ENCODE data around the gene RBMS3.

RBMS3 gene

DNA sequence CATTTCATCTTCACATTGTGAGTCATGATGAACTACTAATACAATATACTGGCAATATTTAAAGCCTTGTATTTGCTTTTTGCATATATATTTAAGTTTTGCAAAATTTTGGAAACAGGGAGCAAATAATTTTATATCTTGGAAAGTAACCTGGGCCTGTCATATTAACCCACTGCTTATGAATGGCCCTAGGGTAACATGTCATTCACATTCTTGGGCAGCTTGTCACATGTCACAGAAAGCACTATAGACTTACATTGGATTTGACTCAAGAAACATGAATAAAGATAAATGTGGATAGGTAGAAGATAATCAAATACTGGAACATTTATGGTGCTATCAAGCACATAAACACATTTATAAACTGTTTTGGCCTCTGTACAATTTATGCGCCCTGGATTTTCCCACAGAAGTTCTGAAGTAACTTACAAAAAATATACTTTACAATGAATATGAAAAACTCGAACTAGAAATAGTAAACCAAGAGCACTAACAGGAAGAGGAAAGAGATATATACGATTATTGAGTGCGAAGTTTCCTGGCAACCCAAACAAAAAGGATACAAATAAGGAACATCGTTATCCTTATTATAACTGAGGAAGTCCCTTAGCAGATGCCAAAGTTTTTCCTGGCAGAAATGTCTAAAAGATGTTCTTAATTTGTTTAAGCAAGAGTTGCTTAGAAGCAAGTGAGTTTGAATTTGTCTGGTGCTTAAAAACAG, 257.2 kb downstream of the RBMS3 start:
- no peak for DNase-seq

- DNase-seq: no peak
Measured at GRCh38 chr3:29538610-29538958, 257.7 kb downstream of the RBMS3 start.

- no peak for DNase-seq
Measured at GRCh38 chr3:29540544-29540943, 259.7 kb downstream of the RBMS3 start.

- no peak for DNase-seq
Measured at GRCh38 chr3:29544701-29545363, 264.0 kb downstream of the RBMS3 start.

DNA sequence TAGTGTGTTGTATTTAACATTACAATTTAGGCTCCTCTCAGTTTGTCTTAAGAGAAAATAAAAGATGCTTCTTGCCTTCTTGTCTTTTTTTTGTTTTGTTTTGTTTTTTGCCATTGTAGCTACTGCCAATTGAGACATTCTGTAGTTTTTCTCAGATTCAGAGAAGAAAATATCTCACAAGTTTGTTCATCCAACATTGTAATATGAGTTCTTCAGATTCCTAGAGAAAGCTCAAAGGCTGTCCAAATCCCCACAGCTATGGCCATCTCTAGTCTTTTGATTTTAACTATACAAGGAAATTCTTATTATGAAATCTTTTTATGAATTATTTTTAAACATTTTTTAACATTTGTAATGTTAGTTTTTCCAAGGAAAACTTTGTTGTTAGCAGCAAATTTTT, 264.7 kb downstream of the RBMS3 start:
- no peak for DNase-seq

DNA sequence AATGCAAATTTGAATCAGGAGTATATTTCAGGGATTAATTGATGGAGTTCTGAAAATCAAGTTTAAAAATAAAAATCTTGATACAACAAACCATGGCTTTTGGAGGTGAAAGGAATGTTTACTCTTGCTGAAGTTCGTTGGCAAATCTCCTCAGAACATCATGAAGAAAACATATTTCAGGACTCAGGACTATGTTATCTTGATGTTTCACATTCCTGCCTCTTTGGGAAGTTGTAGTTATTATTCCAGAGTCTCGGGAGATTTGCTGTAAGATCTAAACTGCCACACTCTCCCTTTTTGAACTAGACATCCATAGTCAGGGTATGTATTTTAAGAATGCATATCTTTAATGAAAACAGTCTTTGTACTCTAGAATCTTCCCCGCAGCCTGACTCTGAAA, 271.2 kb downstream of the RBMS3 start:
- no peak for DNase-seq

DNA sequence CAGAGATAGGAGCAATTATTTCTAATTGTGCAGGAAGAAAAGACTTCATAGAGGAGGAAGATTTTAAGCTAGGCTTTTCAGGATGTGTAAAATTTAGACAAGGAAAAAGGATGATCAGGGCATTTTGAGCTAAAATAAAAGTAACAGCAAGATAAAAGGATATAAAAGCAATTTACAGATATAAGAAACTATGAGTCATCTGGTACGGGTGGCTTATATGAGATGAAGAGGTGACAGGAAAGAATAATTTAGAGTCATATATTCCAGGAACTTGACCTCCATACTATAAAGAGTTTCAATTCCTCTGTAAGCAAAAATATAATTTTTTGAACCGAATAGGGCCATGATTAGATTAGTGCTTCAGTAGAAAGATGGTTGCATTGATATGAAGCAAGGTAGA, 273.7 kb downstream of the RBMS3 start:
- no peak for DNase-seq

GRCh38 chr3:29555590-29555989, 274.7 kb downstream of the RBMS3 start:
- no peak for DNase-seq

- no peak for DNase-seq
Measured at GRCh38 chr3:29557186-29557585, 276.3 kb downstream of the RBMS3 start.

DNA sequence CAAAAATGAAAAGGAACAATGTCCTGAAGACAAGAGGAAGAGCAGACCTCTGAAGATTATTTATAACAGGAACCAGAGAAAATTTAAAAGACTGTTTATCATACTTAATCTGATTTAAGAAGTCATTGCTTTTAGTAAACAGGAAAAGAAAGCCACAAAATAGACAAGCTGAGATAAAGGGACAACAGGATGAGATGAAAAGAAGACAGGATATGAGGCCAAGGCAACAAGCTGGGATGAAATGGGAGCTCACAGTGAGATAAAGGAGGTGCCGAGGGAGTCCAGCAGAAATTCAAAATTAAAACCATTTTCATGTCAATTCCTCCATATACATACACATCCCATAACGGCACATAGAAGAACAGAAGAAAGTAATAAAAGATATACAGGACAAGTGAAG, 277.0 kb downstream of the RBMS3 start:
- no peak for DNase-seq

- DNase-seq: no peak
Measured at GRCh38 chr3:29559741-29560465, 279.0 kb downstream of the RBMS3 start.

- no peak for DNase-seq
Measured at GRCh38 chr3:29561651-29562149, 280.8 kb downstream of the RBMS3 start.

GRCh38 chr3:29565236-29565635, 284.4 kb downstream of the RBMS3 start:
- DNase-seq: no peak

- no peak for DNase-seq
Measured at GRCh38 chr3:29567501-29567900, 286.6 kb downstream of the RBMS3 start.

GRCh38 chr3:29568355-29568754, 287.5 kb downstream of the RBMS3 start:
- DNase-seq: no peak

- no peak for DNase-seq
Measured at GRCh38 chr3:29576181-29576580, 295.3 kb downstream of the RBMS3 start.

DNA sequence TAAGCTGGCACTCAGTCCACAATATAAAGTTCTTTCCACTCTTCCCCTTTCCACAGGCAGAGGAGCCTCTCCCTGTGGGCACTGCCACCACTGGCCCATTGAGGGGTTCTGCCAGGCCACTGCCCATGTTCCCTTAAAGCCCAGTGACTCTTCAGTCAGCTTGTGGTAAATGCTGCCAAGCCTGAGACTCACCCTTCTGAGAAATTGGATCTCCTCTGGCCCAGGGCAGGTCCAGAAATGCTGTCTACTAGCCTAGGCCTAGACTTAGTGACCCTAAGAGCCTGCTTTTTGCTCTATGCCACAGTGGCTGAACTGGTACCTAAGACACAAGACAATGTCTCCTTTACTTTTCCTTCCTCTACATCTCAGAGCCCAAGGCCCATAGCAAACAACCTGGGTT, 295.8 kb downstream of the RBMS3 start:
- DNase-seq: no peak

DNA sequence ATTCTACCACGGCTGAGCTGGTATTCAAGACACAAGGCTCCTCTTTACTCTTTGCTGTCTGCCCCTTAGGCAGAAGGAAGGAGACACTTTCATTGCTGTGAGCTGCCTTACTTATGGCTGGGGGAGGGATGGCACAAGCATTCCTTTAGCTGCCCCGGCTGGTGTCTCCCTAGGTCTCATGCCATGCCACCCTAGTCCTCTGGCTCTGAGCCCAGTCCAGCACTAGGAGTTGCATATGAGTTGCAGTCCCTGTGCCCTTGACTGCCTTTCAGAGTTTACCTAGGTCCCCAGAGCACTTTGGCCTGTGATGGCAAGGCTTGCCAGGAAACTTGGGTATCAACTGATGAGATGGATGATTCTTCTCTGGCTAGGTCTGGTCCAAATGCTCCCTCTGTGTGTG, 296.4 kb downstream of the RBMS3 start:
- no peak for DNase-seq

DNA sequence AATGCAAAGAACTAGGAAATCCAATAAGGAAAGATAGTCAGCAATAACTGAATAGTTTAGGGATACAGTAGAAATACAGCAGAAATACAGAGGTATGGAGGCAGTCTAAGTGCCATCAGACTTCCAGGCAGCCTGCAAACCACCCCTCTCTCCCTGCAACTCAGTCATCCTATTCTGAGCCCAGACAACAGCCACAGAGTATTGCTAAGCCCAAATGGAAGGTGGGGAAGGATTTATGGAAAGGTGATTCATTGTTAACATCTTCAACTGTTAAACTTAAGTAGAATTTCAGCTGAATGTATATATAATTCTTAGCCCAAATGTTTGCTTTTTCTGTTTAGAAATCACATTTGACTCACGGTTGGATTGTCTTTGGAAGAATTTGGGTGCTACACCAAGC, 300.4 kb downstream of the RBMS3 start:
- no peak for DNase-seq

- DNase-seq: no peak
Measured at GRCh38 chr3:29582273-29582672, 301.4 kb downstream of the RBMS3 start.

- no peak for DNase-seq
Measured at GRCh38 chr3:29583861-29584260, 303.0 kb downstream of the RBMS3 start.

GRCh38 chr3:29585368-29585767, 304.5 kb downstream of the RBMS3 start:
- DNase-seq: no peak

- DNase-seq: no peak
Measured at GRCh38 chr3:29587340-29587739, 306.5 kb downstream of the RBMS3 start.

- DNase-seq: no peak
Measured at GRCh38 chr3:29590012-29590411, 309.1 kb downstream of the RBMS3 start.
